Kidney capillary endothelial cell (primary cell): ENCODE data around the gene FMN2.
"Not testable (repeated sequence)": the region's sequence is repeated elsewhere in the genome, so short reads cannot be mapped to it uniquely, and the experiment has no call there.

ENCODE experiments used
- DNase-seq: peaks from one replicate; pipeline ENCODE4 v3.0.0-alpha.2; 2018; ENCODE audit warnings: low spot score

The FMN2 gene

GRCh38 chr1:240310226-240310925 lies 218.7 kb downstream of the FMN2 start:
- DNase-seq = no peak

GRCh38 chr1:240312872-240313271 lies 221.2 kb downstream of the FMN2 start:
- no peak for DNase-seq

GRCh38 chr1:240314845-240315801 lies 223.4 kb downstream of the FMN2 start:
- no peak for DNase-seq

- no peak for DNase-seq
Measured at GRCh38 chr1:240319998-240320397, 228.3 kb downstream of the FMN2 start.

- no peak for DNase-seq
Measured at GRCh38 chr1:240320659-240321058, 229.0 kb downstream of the FMN2 start.

GRCh38 chr1:240322943-240323342 lies 231.3 kb downstream of the FMN2 start:
- DNase-seq = no peak

GRCh38 chr1:240328382-240328781 lies 236.7 kb downstream of the FMN2 start:
- DNase-seq = not testable (repeated sequence)

- no peak for DNase-seq
Measured at GRCh38 chr1:240329443-240329842, 237.8 kb downstream of the FMN2 start.

GRCh38 chr1:240332672-240333071 lies 241.0 kb downstream of the FMN2 start:
- DNase-seq = no peak

GRCh38 chr1:240337781-240338180 lies 246.1 kb downstream of the FMN2 start:
- DNase-seq = no peak

GRCh38 chr1:240338837-240339236 lies 247.2 kb downstream of the FMN2 start:
- DNase-seq = no peak

GRCh38 chr1:240341365-240342250 lies 249.9 kb downstream of the FMN2 start:
- no peak for DNase-seq

- no peak for DNase-seq
Measured at GRCh38 chr1:240342251-240342625, 250.6 kb downstream of the FMN2 start.

- no peak for DNase-seq
Measured at GRCh38 chr1:240343045-240343444, 251.4 kb downstream of the FMN2 start.

GRCh38 chr1:240343966-240344365 lies 252.3 kb downstream of the FMN2 start:
- no peak for DNase-seq

- no peak for DNase-seq
Measured at GRCh38 chr1:240344918-240345317, 253.2 kb downstream of the FMN2 start.

- DNase-seq = no peak
Measured at GRCh38 chr1:240349695-240350094, 258.0 kb downstream of the FMN2 start.

- DNase-seq = no peak
Measured at GRCh38 chr1:240350910-240351331, 259.2 kb downstream of the FMN2 start.

- DNase-seq = no peak
Measured at GRCh38 chr1:240351690-240352089, 260.0 kb downstream of the FMN2 start.

GRCh38 chr1:240352769-240353168 lies 261.1 kb downstream of the FMN2 start:
- no peak for DNase-seq

- no peak for DNase-seq
Measured at GRCh38 chr1:240356568-240356967, 264.9 kb downstream of the FMN2 start.

GRCh38 chr1:240362046-240362445 lies 270.4 kb downstream of the FMN2 start:
- DNase-seq = no peak
